Peyer's patch (tissue), 4 donors: ENCODE results near the gene GPR180. TPM values are rescaled to one million over a fixed set of nuclear protein-coding genes. Genes with fewer than 3 reads are reported as not detected.

Source experiments
- DNase-seq, 3 donors: peaks; one replicate each; pipeline ENCODE4 v3.0.0-alpha.2; 2017 to 2019
- H3K27ac ChIP-seq, 4 donors: fragments of 200-600 bp; sonication (generic); one replicate each; pipeline ENCODE4 v1.5.1; 2016 to 2019
- H3K27me3 ChIP-seq, 2 donors: fragments of 200-600 bp; sonication (generic); one replicate each; pipeline ENCODE4 v1.5.1; 2019
- H3K36me3 ChIP-seq, 3 donors: fragments of 200-600 bp; sonication (generic); one replicate each; pipeline ENCODE4 v1.5.1; 2016 to 2019
- H3K4me1 ChIP-seq, 4 donors: fragments of 200-600 bp; sonication (generic); one replicate each; pipeline ENCODE4 v1.5.1; 2016 to 2019
- H3K4me3 ChIP-seq, 4 donors: fragments of 200-600 bp; sonication (generic); 1 replicate in 3 of 4; 2 replicates in 1 of 4; pipeline ENCODE4 v1.5.1; 2016 to 2019; ENCODE audit warnings: mild to moderate bottlenecking in 1 of 4
- H3K9me3 ChIP-seq, 4 donors: fragments of 200-600 bp; sonication (generic); one replicate each; pipeline ENCODE4 v1.5.1; 2016 to 2019; ENCODE audit warnings: mild to moderate bottlenecking in 1 of 4
- CTCF ChIP-seq, 6 experiments: fragments of 450-650 bp in 4 of 6; fragments of 200-600 bp in 2 of 6; sonication (generic) in 1 of 6; IDR thresholded peaks; one replicate each; pipeline ENCODE4 v1.5.1; 2017 to 2019; ENCODE audit warnings: antibody characterized with exemption in 6 of 6, mild to moderate bottlenecking in 3 of 6, moderate library complexity in 1 of 6
- POLR2A ChIP-seq, 2 donors: fragments of 450-650 bp; IDR thresholded peaks; one replicate each; pipeline ENCODE4 v1.5.1; 2017; ENCODE audit warnings: antibody characterized with exemption in 2 of 2, mild to moderate bottlenecking in 2 of 2, moderate library complexity in 2 of 2
- total RNA-seq, 4 donors: library from RNA; depleted of rRNA; stranded (reverse); fragments of >200 nt; gene quantifications; one replicate each; pipeline ENCODE4 v1.1.0, GENCODE V29; 2016

The GPR180 gene
- total RNA-seq, 4 donors from 2014 or later: 1.8 to 5.0 (median 3.5) TPM

DNA sequence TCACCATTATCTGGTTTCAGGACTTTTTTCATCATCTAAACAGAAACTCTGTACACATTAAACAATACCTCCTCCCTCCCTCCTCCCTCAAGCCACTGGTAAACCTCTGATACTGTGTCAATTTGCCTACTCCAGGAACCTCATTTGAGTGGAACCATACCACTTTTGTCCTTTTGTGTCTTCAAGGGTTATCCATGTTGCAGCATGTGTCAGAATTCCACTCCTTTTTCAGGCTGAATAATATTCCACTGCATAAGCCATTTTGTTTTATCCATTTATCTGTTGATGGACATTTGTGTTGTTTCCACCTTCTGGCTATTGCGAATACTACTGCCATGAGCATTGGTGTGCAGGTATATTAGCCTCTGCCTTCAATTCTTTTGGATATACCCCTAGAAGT, 33.2 kb upstream of the GPR180 start:
- DNase-seq: no peak

DNA sequence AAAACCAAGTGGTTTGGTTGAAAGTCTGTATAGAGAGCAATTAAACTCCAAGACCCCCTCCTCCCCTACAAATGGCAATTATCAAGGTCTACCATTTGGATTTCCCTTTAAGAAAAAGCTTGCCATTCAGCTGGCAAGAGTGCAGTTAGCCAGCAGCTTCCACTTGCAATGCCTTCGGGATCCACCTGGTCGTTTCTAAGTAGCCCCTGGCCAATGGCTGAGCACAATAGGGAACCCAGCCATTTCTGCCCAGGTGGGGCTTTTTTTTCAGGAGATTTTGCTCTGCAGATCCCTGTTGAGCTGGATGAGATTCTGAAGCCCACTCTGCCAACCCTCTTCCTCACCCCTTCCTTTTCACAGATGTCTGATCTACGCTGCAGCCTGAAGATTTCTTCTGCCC, 32.0 kb upstream of the GPR180 start:
- Histone ChIP-seq H3K4me3 (no peak overlapping the region), H3K27ac (no peak overlapping the region), H3K4me1 (no peaks in the 10 kb centered on the region), H3K36me3 (peaks cover 0 to 46% (median 0%) of the 10 kb centered on the region in 3 donors), H3K9me3 (no peaks in the 10 kb centered on the region), H3K27me3 (no peaks in the 10 kb centered on the region)
- DNase-seq: no peak
- no peak for TF ChIP-seq CTCF (IDR thresholded peaks at IDR 0.05)
- no peak for TF ChIP-seq POLR2A (IDR thresholded peaks at IDR 0.05)

More for the DNA sequence above, 33.2 kb upstream of the GPR180 start:
- Histone ChIP-seq H3K27me3 (no peaks in the 10 kb centered on the region), H3K4me1 (no peaks in the 10 kb centered on the region), H3K4me3 (no peak overlapping the region), H3K27ac (no peak overlapping the region), H3K36me3 (peaks cover 0 to 35% (median 0%) of the 10 kb centered on the region in 3 donors), H3K9me3 (no peaks in the 10 kb centered on the region)
- TF ChIP-seq CTCF (IDR thresholded peaks at IDR 0.05) (no peak), POLR2A (IDR thresholded peaks at IDR 0.05) (no peak)

DNA sequence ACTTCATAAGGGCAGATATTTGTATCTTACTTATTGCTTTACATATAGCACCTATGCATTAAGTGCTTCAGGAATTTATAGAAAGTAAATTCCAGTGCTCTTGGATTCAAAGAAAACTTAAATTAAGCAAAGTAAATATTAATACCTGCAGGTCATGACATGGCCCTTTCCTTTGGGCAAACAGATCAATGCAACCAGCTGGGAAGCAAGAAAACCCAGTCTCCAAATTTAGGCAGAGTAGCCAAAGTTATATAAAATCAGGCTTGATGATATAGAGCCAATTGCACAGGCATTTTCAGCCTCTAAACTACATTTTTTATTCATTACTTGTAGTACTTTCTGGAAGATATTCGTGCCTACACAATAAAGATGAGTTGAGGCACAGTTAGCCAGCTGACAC, 22.6 kb upstream of the GPR180 start:
- no peaks in the 10 kb centered on the region for H3K27me3 ChIP-seq
- H3K4me1 ChIP-seq: no peaks in the 10 kb centered on the region
- H3K27ac ChIP-seq: no peak overlapping the region
- no peaks in the 10 kb centered on the region for H3K9me3 ChIP-seq
- H3K36me3 ChIP-seq: peaks cover 0 to 88% (median 0%) of the 10 kb centered on the region in 3 donors
- H3K4me3 ChIP-seq: no peak overlapping the region
- no peak for DNase-seq
- TF ChIP-seq POLR2A (IDR thresholded peaks at IDR 0.05) (no peak), CTCF (IDR thresholded peaks at IDR 0.05) (no peak)

- TF ChIP-seq POLR2A (IDR thresholded peaks at IDR 0.05) (no peak), CTCF (IDR thresholded peaks at IDR 0.05) (no peak)
- Histone ChIP-seq H3K27ac (no peak overlapping the region), H3K4me1 (no peaks in the 10 kb centered on the region), H3K4me3 (no peak overlapping the region), H3K9me3 (no peaks in the 10 kb centered on the region), H3K36me3 (peaks cover 0 to 54% (median 0%) of the 10 kb centered on the region in 3 donors), H3K27me3 (no peaks in the 10 kb centered on the region)
- no peak for DNase-seq
Observed at GRCh38 chr13:94583926-94584325, 17.7 kb upstream of the GPR180 start.

- Histone ChIP-seq H3K27ac (no peak overlapping the region), H3K4me3 (no peak overlapping the region)
Observed at GRCh38 chr13:94585543-94586101, 16.0 kb upstream of the GPR180 start.

More at GRCh38 chr13:94585543-94586101, 16.0 kb upstream of the GPR180 start:
- H3K36me3 ChIP-seq: peaks cover 0 to 50% (median 0%) of the 10 kb centered on the region in 3 donors
- H3K9me3 ChIP-seq: no peaks in the 10 kb centered on the region
- TF ChIP-seq CTCF (IDR thresholded peaks at IDR 0.05): no peak
- TF ChIP-seq POLR2A (IDR thresholded peaks at IDR 0.05): no peak
- DNase-seq: no peak
- H3K4me1 ChIP-seq: no peaks in the 10 kb centered on the region
- H3K27me3 ChIP-seq: no peaks in the 10 kb centered on the region
